Activated T-cell treated with anti-CD3 and anti-CD28 coated beads, Interleukin-2, amount 50 U/mL, for 4 hours (primary cell): ENCODE data around the gene PSTPIP1. TPM values are rescaled to one million over a fixed set of nuclear protein-coding genes. Genes with fewer than 3 reads are reported as not detected.
A peak's percentile ranks its signal among the peaks of the same experiment; 100 is the strongest.

Experiments used
- ATAC-seq, 2 donors: fragments of 200-7000 bp; cut with Tn5 transposase; one replicate each; pipeline ENCODE4 v1.10.0; 2021
- DNase-seq: peaks from one replicate; pipeline ENCODE4 v3.0.0-alpha.2; 2020
- H3K27me3 Mint-ChIP-seq: one replicate; pipeline ENCODE4 v1.8.0; 2021; ENCODE audit warnings: low read depth, mixed read lengths
- H3K36me3 Mint-ChIP-seq: one replicate; pipeline ENCODE4 v1.8.0; 2022; ENCODE audit warnings: mixed read lengths; ENCODE audit not compliant: insufficient read depth
- H3K4me1 Mint-ChIP-seq: one replicate; pipeline ENCODE4 v1.8.0; 2021; ENCODE audit warnings: low read depth, mixed read lengths
- H3K4me3 Mint-ChIP-seq: one replicate; pipeline ENCODE4 v1.8.0; 2021; ENCODE audit warnings: mild to moderate bottlenecking, moderate library complexity, mixed read lengths
- H3K9me3 Mint-ChIP-seq: one replicate; pipeline ENCODE4 v1.8.0; 2021; ENCODE audit warnings: mixed read lengths
- total RNA-seq, 3 donors: library from RNA; stranded (reverse); gene quantifications; one replicate each; pipeline ENCODE4 v1.2.1, GENCODE V29; 2021

The PSTPIP1 gene
- total RNA-seq, 3 donors from 2014 or later, result 85.4 to 130 (median 92.1) TPM

GRCh38 chr15:77060546-77060945, 65.6 kb downstream of the PSTPIP1 start:
- H3K27me3 Mint-ChIP-seq, result no peaks in the 10 kb centered on the region
- peaks cover 2% of the 10 kb centered on the region for H3K36me3 Mint-ChIP-seq
- no peak overlapping the region for H3K4me3 Mint-ChIP-seq
- ATAC-seq (no peak), DNase-seq (no peak)
- H3K9me3 Mint-ChIP-seq, result no peaks in the 10 kb centered on the region
- peaks cover 36% of the 10 kb centered on the region for H3K4me1 Mint-ChIP-seq

- no peaks in the 10 kb centered on the region for H3K9me3 Mint-ChIP-seq
- peaks cover 43% of the 10 kb centered on the region for H3K4me1 Mint-ChIP-seq
- H3K36me3 Mint-ChIP-seq, result peaks cover 2% of the 10 kb centered on the region
- no peaks in the 10 kb centered on the region for H3K27me3 Mint-ChIP-seq
- DNase-seq (no peak), ATAC-seq (no peak)
- H3K4me3 Mint-ChIP-seq, result no peak overlapping the region
These were observed 68.3 kb downstream of the PSTPIP1 start for GRCh38 chr15:77063249-77063648.

- no peak overlapping the region for H3K4me3 Mint-ChIP-seq
- H3K36me3 Mint-ChIP-seq, result peaks cover 4% of the 10 kb centered on the region
- H3K9me3 Mint-ChIP-seq, result no peaks in the 10 kb centered on the region
- ATAC-seq (no peak), DNase-seq (no peak)
- peaks cover 45% of the 10 kb centered on the region for H3K4me1 Mint-ChIP-seq
- no peaks in the 10 kb centered on the region for H3K27me3 Mint-ChIP-seq
These were observed 69.1 kb downstream of the PSTPIP1 start for GRCh38 chr15:77064063-77064462.

GRCh38 chr15:77064539-77065308, 69.8 kb downstream of the PSTPIP1 start:
- no peak overlapping the region for H3K4me3 Mint-ChIP-seq
- H3K36me3 Mint-ChIP-seq, result peaks cover 4% of the 10 kb centered on the region
- no peaks in the 10 kb centered on the region for H3K27me3 Mint-ChIP-seq
- H3K9me3 Mint-ChIP-seq, result no peaks in the 10 kb centered on the region
- peaks cover 45% of the 10 kb centered on the region for H3K4me1 Mint-ChIP-seq
- DNase-seq (no peak), ATAC-seq (no peak)

- H3K36me3 Mint-ChIP-seq, result peaks cover 4% of the 10 kb centered on the region
- DNase-seq (no peak), ATAC-seq (no peak)
- H3K4me1 Mint-ChIP-seq, result peaks cover 43% of the 10 kb centered on the region
- H3K27me3 Mint-ChIP-seq, result no peaks in the 10 kb centered on the region
- peak overlapping the region; percentile 6 for H3K4me3 Mint-ChIP-seq
- H3K9me3 Mint-ChIP-seq, result no peaks in the 10 kb centered on the region
These were observed 72.2 kb downstream of the PSTPIP1 start for GRCh38 chr15:77066971-77067690.

- no peaks in the 10 kb centered on the region for H3K9me3 Mint-ChIP-seq
- no peak for DNase-seq
- peaks cover 4% of the 10 kb centered on the region for H3K36me3 Mint-ChIP-seq
- H3K4me3 Mint-ChIP-seq, result no peak overlapping the region
- H3K4me1 Mint-ChIP-seq, result peaks cover 44% of the 10 kb centered on the region
- no peaks in the 10 kb centered on the region for H3K27me3 Mint-ChIP-seq
- no peak for ATAC-seq
These were observed 72.9 kb downstream of the PSTPIP1 start for GRCh38 chr15:77067691-77068367.

- no peak for ATAC-seq
- peaks cover 44% of the 10 kb centered on the region for H3K4me1 Mint-ChIP-seq
- no peaks in the 10 kb centered on the region for H3K9me3 Mint-ChIP-seq
- peaks cover 4% of the 10 kb centered on the region for H3K36me3 Mint-ChIP-seq
- H3K27me3 Mint-ChIP-seq, result no peaks in the 10 kb centered on the region
- no peak for DNase-seq
- peak overlapping the region; percentile 21 for H3K4me3 Mint-ChIP-seq
These were observed 73.7 kb downstream of the PSTPIP1 start for GRCh38 chr15:77068633-77069032.

- ATAC-seq (no peak), DNase-seq (no peak)
- Mint-ChIP-seq H3K9me3 (no peaks in the 10 kb centered on the region), H3K27me3 (no peaks in the 10 kb centered on the region), H3K4me1 (peaks cover 40% of the 10 kb centered on the region), H3K36me3 (peaks cover 2% of the 10 kb centered on the region), H3K4me3 (peak overlapping the region; percentile 85)
These were observed 74.7 kb downstream of the PSTPIP1 start for GRCh38 chr15:77069521-77070121.

GRCh38 chr15:77070180-77070494, 75.2 kb downstream of the PSTPIP1 start:
- no peaks in the 10 kb centered on the region for H3K9me3 Mint-ChIP-seq

GRCh38 chr15:77070495-77071304, 75.8 kb downstream of the PSTPIP1 start, which contains the start of gene TSPAN3:
Gene TSPAN3, minus strand, starts transcription at chr15:77071109. Its CDS starts 155 bp downstream, at chr15:77070954.
- no peaks in the 10 kb centered on the region for H3K9me3 Mint-ChIP-seq
- ATAC-seq (peak; percentile 99), DNase-seq (peak; percentile 90)
- peak within 1 kb of the TSS; percentile 85 for H3K4me3 Mint-ChIP-seq
- H3K27me3 Mint-ChIP-seq, result peaks cover 5% of the 10 kb centered on the region
- H3K36me3 Mint-ChIP-seq, result peaks cover 2% of the 10 kb centered on the region
- peaks cover 35% of the 10 kb centered on the region for H3K4me1 Mint-ChIP-seq

More at GRCh38 chr15:77070180-77070494, 75.2 kb downstream of the PSTPIP1 start:
- ATAC-seq, result no peak
- H3K4me1 Mint-ChIP-seq, result peaks cover 35% of the 10 kb centered on the region
- DNase-seq, result no peak
- peak overlapping the region; percentile 85 for H3K4me3 Mint-ChIP-seq
- H3K36me3 Mint-ChIP-seq, result peaks cover 2% of the 10 kb centered on the region
- no peaks in the 10 kb centered on the region for H3K27me3 Mint-ChIP-seq

- H3K4me3 Mint-ChIP-seq, result peak overlapping the region; percentile 77
- no peak for ATAC-seq
- no peaks in the 10 kb centered on the region for H3K9me3 Mint-ChIP-seq
- peaks cover 2% of the 10 kb centered on the region for H3K36me3 Mint-ChIP-seq
- peaks cover 5% of the 10 kb centered on the region for H3K27me3 Mint-ChIP-seq
- H3K4me1 Mint-ChIP-seq, result peaks cover 33% of the 10 kb centered on the region
- no peak for DNase-seq
These were observed 76.6 kb downstream of the PSTPIP1 start for GRCh38 chr15:77071305-77072223.

- ATAC-seq (no peak), DNase-seq (no peak)
- Mint-ChIP-seq H3K4me1 (peaks cover 16% of the 10 kb centered on the region), H3K4me3 (no peak overlapping the region), H3K9me3 (no peaks in the 10 kb centered on the region), H3K36me3 (no peaks in the 10 kb centered on the region), H3K27me3 (peaks cover 5% of the 10 kb centered on the region)
These were observed 79.4 kb downstream of the PSTPIP1 start for GRCh38 chr15:77074350-77074749.

GRCh38 chr15:77075528-77075927, 80.6 kb downstream of the PSTPIP1 start:
- H3K9me3 Mint-ChIP-seq, result no peaks in the 10 kb centered on the region
- ATAC-seq, result no peak
- DNase-seq, result no peak
- peaks cover 5% of the 10 kb centered on the region for H3K27me3 Mint-ChIP-seq
- no peak overlapping the region for H3K4me3 Mint-ChIP-seq
- H3K36me3 Mint-ChIP-seq, result no peaks in the 10 kb centered on the region
- peaks cover 9% of the 10 kb centered on the region for H3K4me1 Mint-ChIP-seq
